Left lung (tissue), 10 donors: ENCODE data around the gene DNAH10. TPM values are rescaled to one million over a fixed set of nuclear protein-coding genes. Genes with fewer than 3 reads are reported as not detected.

Experiments used
- ATAC-seq: fragments of 200-7000 bp; cut with Tn5 transposase; one replicate; pipeline ENCODE4 v1.9.1; 2020; ENCODE audit warnings: moderate library complexity
- DNase-seq, 4 donors: peaks; one replicate each; pipeline ENCODE4 v3.0.0-alpha.2; 2013 to 2020
- H3K27ac ChIP-seq, 2 donors: fragments of 200-600 bp; sonication (generic) in 1 of 2; one replicate each; pipeline versions ENCODE4 v1.5.0 to v1.8.0; 2020 to 2021
- H3K27me3 ChIP-seq, 2 donors: fragments of 200-600 bp; sonication (generic) in 1 of 2; one replicate each; pipeline versions ENCODE4 v1.5.0 to v1.8.0; 2020 to 2021
- H3K36me3 ChIP-seq, 2 donors: fragments of 200-600 bp; sonication (generic) in 1 of 2; one replicate each; pipeline versions ENCODE4 v1.5.0 to v1.8.0; 2020 to 2021
- H3K4me1 ChIP-seq, 2 donors: fragments of 200-600 bp; one replicate each; pipeline ENCODE4 v1.8.0; 2021
- H3K4me3 ChIP-seq, 2 donors: fragments of 200-600 bp; sonication (generic) in 1 of 2; one replicate each; pipeline versions ENCODE4 v1.5.0 to v1.8.0; 2020 to 2021; ENCODE audit warnings: mild to moderate bottlenecking in 1 of 2
- H3K9me3 ChIP-seq, 2 donors: fragments of 200-600 bp; sonication (generic) in 1 of 2; one replicate each; pipeline versions ENCODE4 v1.5.0 to v1.8.0; 2020 to 2021
- CTCF ChIP-seq, 2 donors: fragments of 200-600 bp; sonication (generic) in 1 of 2; IDR thresholded peaks; one replicate each; pipeline versions ENCODE4 v1.5.0 to v1.8.0; 2021; ENCODE audit warnings: antibody characterized with exemption in 2 of 2
- intact Hi-C, 2 donors: fragments of 100-400 bp; cut with DNase I; formaldehyde crosslinking; loops; one replicate each; pipeline versions ENCODE4 v1.11.2 to v1.14.2; 2022
- polyA plus RNA-seq, 6 donors: library from polyadenylated mRNA; unstranded; fragments of 120-200 nt; gene quantifications; one replicate each; pipeline ENCODE4 v1.2.1, GENCODE V29; 2013; ENCODE audit not compliant: insufficient read length in 6 of 6
- total RNA-seq, 2 donors: library from RNA; stranded (reverse); fragmentation: NEBNext Ultra II Directional; extraction: Animal tissue kit (Norgen Biotek cat#: 25700); gene quantifications; one replicate each; pipeline ENCODE4 v1.2.1, GENCODE V29; 2021
- donor health status: DM: no; HTN: yes; CAD: no.
- donor health status: DM: no; HTN: no; CAD: no.

The DNAH10 gene
- total and polyA plus RNA-seq, 8 donors = 0.79 to 10.4 (median 6.5) TPM

GRCh38 chr12:123849517-123849916, 87.4 kb downstream of the DNAH10 start:
- Histone ChIP-seq H3K36me3 (no peaks in the 10 kb centered on the region), H3K4me3 (no peak overlapping the region), H3K27ac (no peak overlapping the region), H3K4me1 (no peaks in the 10 kb centered on the region), H3K27me3 (no peaks in the 10 kb centered on the region), H3K9me3 (no peaks in the 10 kb centered on the region)
- intact Hi-C loops = no loop called here
- DNase-seq (no peak), ATAC-seq (no peak)
- no peak for TF ChIP-seq CTCF (IDR thresholded peaks at IDR 0.05)

GRCh38 chr12:123850246-123851134, 88.4 kb downstream of the DNAH10 start:
- TF ChIP-seq CTCF (IDR thresholded peaks at IDR 0.05) = no peak
- H3K27me3 ChIP-seq = peaks cover 0 to 3% of the 10 kb centered on the region in 2 donors
- no peaks in the 10 kb centered on the region for H3K4me1 ChIP-seq
- no peaks in the 10 kb centered on the region for H3K9me3 ChIP-seq
- no peaks in the 10 kb centered on the region for H3K36me3 ChIP-seq
- peak in 1 of 4 donors; percentile 66 for DNase-seq
- no peak overlapping the region for H3K4me3 ChIP-seq
- H3K27ac ChIP-seq = no peak overlapping the region
- no peak for ATAC-seq
- intact Hi-C loops = no loop called here

GRCh38 chr12:123853396-123854070, 91.4 kb downstream of the DNAH10 start:
- intact Hi-C loops = no loop called here
- Histone ChIP-seq H3K4me1 (no peaks in the 10 kb centered on the region), H3K4me3 (no peak overlapping the region), H3K27me3 (peaks cover 0 to 6% of the 10 kb centered on the region in 2 donors), H3K9me3 (no peaks in the 10 kb centered on the region), H3K36me3 (no peaks in the 10 kb centered on the region), H3K27ac (no peak overlapping the region)
- no peak for TF ChIP-seq CTCF (IDR thresholded peaks at IDR 0.05)
- ATAC-seq (no peak), DNase-seq (no peak)

GRCh38 chr12:123854232-123854631, 92.1 kb downstream of the DNAH10 start:
- Histone ChIP-seq H3K27me3 (peaks cover 0 to 6% of the 10 kb centered on the region in 2 donors), H3K36me3 (no peaks in the 10 kb centered on the region), H3K9me3 (no peaks in the 10 kb centered on the region), H3K27ac (no peak overlapping the region), H3K4me1 (no peaks in the 10 kb centered on the region), H3K4me3 (no peak overlapping the region)
- no peak for DNase-seq
- TF ChIP-seq CTCF (IDR thresholded peaks at IDR 0.05) = no peak
- no peak for ATAC-seq
- intact Hi-C loops = no loop called here

- Histone ChIP-seq H3K27ac (no peak overlapping the region), H3K36me3 (no peaks in the 10 kb centered on the region), H3K9me3 (no peaks in the 10 kb centered on the region), H3K4me1 (no peaks in the 10 kb centered on the region), H3K4me3 (no peak overlapping the region), H3K27me3 (peaks cover 0 to 6% of the 10 kb centered on the region in 2 donors)
- TF ChIP-seq CTCF (IDR thresholded peaks at IDR 0.05) = no peak
- ATAC-seq (no peak), DNase-seq (no peak)
- intact Hi-C loops = no loop called here
Measured at GRCh38 chr12:123854918-123855317, 92.8 kb downstream of the DNAH10 start.
